Activated CD8-positive, alpha-beta memory T cell treated with anti-CD3 and anti-CD28 coated beads, Interleukin-2, amount 50 U/mL, for 1 hour (primary cell): ENCODE results near the gene COMMD4.
A peak's percentile ranks its signal among the peaks of the same experiment; 100 is the strongest.

Experiments
- DNase-seq: peaks from one replicate; pipeline ENCODE4 v3.0.0-alpha.2; 2020; ENCODE audit errors: extremely low read depth

COMMD4 gene

DNA sequence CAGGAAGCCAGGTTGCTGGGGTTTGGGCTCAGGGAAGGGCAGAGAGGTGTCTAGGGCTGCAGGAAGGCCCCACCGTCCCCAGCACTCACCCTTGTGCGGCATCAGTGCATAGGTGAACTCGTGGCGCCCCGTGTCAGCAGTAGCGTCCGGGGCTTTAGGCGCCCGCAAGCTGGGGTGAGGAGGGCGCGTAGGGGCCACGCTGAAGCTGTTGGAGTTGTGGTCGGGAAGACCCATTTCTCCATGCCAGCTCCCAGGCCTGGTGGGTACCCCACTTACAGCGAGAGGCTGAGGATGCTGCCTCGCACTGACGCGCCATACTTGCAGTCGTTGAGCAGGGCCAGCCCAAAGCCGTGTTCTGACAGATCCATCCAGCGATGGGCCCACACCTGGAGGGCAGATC lies 20.7 kb downstream of the COMMD4 start:
- DNase-seq, result no peak

DNA sequence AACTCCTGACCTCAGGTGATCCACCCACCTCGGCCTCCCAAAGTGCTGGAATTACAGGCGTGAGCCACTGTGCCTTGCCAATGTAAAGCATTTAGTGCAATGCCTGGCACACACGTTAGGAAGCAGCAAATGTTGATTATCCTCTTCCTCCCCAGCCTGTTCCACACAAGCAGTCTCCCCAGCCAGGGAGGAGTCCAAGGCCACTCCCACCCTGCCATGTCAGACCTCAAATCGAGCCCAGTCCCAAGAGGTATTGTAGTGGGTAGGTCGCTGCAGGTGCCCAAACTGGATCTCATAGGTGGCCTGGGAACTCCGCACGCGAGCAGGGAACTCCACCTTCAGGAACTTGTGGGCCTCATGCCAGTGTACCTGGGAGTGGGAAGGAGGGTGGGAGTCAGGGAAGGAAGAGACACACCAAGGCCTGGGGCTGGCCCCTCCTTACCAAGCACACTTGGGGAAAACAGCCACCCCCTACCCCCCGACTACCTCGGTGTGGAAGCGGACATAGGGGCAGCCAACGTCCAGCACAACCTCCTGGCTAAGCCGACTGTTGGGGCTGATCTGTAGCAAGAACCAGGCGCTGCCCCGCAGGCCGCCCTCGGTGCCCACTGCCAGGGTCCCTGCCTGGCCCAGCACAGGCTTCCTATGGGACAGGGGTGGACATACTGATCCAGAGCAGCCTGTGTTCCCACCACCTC lies 22.3 kb downstream of the COMMD4 start:
- no peak for DNase-seq

DNA sequence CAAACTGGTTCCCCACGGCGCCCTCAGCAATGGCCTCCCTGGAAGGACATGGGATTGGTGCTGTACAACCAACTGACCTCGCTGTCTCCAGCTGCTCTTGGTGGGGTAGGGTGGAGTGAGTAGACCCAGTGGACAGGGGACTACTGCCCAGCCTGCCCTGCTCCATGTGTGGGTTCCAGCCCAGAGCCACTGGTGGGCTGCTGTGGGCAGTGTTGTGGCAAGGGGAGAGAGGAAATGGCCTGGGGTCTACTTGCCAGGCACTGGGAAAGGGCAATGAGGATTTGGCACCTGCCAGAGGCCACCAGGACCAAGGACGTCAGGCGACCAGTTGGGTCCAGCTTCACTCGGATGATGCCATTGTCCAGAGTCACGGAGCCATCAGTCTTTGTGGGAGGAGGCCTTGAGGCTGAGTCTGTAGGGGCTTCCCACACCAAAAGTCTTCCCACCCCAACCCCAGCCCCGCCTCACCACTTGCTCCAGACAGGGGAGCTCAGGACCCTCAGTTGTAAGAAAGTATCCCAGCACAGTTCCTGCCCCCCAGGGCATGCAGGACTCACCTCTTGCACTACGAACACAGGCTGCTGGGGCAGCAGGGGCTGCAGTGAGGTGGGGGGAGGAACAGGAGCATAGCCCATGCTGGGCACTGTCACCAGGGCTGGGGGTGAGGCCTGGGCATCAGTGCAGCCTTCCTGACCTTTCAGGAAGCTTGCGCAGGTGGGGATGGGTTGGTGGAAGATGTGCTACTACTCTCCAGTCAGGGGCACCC lies 23.1 kb downstream of the COMMD4 start:
- DNase-seq, result no peak

DNA sequence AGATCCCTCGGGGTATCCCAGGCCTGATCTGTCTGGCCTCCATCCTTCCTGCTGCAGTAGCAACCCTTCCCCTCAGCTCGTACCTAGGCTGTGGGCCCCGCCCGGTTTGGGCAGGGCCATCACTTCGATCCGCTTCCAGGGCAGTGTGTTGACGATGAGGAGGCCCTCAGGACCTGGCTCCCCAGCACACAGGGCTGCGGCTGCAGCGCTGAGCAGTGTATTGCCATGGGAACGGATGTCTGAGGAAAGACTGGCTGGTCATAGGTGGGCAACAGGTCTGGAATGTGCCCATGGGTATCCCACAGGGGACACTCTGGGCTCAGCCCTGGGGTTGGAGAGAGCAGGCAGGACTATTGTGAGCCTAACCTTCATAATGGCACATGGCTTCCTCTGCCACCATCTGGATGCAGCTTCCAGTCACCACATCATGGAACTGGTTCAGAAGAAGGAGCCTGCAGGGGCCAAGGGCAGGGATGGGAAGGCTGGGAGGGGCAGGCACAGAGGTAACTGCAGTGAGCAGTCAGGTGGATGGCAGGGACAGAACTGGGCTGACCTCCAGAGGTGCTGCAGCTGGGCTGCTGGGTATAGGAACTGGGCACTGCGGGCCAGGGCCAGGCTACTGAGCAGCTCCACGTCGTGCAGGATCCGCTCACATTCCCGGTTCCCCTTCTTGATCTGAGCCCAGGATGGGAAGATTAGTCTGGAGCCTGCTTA lies 23.8 kb downstream of the COMMD4 start:
- no peak for DNase-seq

DNA sequence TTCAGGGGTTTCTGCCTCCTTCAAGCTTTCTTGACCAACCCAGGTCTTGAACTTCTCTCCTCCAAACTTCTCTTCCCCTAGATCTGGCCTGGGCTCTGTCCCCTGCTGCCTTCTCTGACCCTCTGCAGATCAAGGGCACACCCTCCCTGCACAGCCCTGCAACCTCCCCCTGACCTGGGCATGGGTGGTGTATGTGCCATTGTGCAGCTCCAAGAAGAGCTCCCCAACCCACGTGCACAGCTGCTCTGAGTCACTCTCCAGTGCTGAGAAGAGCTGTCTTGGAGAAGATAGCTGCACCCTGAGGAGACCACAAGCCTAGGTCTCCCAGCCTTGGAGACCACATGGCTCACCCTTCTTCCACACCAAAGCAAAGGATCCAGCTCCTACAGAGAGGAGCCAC lies 24.5 kb downstream of the COMMD4 start:
- no peak for DNase-seq

DNA sequence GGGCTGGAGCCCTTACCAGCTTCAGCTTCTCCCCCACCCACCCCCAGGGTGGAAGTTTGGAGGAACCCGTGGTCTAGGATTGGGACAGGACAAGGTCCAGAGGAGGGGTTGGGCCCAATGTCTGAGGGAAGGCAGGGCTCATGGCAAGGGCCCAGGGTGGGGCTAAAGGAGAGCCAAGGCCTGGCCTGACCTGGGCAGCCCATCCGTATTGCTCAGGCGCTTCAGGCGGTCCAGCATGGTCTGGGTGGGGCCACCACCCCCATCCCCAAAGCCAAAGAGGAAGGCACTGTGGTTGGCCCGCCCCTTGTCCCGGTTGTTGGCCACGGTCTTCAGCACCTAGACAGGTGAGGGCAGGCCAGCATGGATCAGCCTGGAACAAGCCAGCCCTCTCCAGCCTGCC lies 25.0 kb downstream of the COMMD4 start:
- DNase-seq, result no peak

DNA sequence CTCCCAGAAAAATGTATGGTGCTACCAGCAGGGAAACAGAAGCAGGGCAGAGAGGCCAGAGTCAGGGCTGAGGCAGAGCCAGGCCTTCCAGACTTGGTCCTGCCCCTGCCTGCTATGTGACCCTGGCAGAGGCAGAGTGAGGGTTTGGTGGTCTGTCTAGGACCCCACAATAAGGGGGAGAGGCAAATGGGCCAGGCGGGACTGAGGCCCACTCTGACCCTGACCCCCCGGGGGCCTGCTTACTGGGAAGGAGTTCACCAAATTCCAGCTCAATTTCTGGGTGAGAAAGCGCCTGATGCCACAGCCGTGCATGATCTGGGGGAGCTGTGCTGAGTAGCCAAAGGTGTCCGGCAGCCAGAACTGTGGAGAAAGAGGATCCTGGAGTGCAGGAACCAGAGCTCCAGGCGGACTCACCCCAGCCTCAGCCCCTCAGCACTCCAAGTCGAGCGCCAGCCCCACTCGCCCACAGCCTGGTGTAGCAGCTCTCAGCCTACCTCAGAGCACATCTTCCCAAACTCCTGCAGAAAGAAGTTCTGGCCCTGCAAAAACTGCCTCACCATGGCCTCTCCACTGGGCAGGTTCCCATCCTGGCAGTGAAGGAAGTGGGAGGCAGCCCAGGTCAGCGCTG lies 25.6 kb downstream of the COMMD4 start:
- no peak for DNase-seq

DNA sequence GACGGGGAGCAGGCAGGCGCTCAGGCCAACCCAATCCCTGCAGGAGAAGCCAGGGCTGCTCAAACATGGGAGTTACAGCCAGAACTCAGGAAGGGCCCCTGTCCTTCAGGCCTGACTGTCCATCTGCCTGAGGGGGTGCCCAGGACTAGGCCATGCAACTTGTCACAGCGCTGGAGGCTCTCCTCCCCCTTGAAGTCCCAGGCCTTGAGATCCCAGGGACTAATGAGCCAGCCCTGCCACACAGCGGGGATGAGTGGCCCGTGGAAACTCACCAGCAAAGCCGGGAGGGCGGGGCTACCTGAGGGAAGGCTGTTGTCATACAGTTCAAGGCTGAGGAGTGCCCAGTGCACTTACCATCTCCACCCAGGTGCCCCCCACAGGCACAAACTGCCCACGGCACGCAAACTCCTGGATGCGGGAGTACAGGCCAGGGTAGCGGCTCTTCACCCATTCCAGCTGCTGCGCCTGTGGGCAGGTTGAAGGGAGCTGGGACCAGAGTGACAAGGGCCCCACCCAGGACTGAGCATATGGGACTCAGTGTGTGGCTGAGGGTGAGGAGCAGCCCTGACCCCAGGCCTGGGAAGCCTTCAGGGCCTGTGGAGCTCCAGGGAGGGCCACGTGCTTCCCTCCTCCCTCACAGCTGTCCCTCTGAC lies 26.3 kb downstream of the COMMD4 start:
- DNase-seq, result no peak

DNA sequence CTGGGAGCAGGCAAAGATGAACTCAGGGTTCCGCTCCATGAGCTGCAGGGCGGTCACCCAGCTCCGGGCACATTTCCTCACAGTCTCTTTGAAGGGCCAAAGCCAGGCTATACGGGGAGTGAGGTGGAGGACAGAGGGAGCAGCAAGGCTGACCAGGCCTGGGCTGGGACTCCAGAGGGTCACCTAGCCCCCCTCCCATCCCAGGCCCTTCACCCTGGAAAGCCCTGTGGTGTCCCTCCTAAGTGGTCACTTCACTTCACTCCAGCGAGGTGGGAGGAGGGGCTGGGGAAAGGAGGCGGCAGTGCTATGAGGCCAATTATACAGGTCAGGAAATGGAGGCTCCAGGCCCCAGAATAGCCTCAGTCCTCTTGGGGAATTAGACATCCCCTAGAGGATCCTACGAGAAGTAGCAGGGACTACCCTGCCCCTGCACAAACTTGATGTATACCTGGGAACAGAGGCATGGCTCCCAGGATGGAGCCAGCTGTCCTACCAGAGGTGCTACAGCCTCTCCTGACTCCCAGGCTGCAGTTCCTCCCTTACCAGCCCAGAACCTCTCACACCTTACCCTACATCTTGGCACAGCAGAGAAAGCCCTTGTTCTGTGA lies 26.9 kb downstream of the COMMD4 start:
- DNase-seq, result no peak

DNA sequence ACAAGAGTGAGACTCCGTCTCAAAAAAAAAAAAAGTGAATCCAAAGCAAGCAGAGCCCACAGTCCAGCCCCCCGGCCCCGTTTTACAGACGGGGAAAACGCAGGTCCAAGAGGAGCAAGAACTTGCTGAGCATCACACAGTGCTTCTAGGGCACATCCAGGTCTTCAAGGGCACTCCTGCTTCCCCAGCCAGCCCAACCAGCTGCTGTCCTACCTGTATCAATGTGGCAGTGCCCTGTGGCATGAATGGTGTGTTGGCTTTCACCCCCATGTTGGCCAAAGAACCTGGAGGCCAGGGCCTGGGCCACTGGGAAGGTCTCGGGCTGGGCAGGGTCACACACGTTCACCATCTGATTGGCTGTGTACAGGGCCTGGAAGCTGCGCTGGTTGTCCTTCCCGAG lies 27.9 kb downstream of the COMMD4 start:
- no peak for DNase-seq

DNA sequence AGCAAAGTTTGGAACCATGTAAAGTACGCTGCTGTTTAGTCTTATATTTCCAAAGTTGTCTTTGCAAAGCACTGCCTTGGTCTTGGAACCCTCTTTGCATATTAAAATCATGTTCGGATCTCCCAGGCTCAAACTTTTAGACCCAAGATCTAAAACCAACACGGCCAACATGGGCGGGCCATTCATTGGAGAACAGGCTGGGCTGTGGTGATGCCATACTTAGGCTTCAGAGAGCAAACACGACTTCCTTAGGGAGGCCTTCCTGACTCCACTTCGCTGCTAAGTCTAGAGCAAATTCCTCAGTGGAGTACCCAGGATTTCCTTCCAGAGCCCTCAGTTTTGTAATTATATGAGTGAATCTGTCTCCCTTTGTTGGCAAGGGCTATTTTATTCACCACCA lies 29.0 kb downstream of the COMMD4 start:
- DNase-seq, result no peak

DNA sequence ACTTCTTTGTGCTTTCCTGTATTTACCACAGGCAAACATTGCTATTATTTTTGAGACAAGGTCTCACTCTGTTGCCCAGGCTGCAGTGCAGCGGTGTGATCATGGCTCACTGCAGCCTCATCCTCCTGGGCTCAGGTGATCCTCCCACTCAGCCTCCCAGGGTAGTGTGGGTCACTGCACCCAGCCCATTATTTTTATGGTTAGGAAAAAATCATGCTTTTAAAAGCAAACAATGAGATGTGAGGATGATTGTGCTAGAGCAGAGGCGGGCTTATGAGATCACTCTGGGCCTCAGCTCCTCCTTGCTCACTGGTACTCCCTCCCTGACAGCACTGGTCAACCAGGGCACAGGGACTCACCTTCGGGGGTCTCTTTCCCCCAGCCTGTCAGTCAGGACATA lies 30.3 kb downstream of the COMMD4 start:
- DNase-seq, result no peak

DNA sequence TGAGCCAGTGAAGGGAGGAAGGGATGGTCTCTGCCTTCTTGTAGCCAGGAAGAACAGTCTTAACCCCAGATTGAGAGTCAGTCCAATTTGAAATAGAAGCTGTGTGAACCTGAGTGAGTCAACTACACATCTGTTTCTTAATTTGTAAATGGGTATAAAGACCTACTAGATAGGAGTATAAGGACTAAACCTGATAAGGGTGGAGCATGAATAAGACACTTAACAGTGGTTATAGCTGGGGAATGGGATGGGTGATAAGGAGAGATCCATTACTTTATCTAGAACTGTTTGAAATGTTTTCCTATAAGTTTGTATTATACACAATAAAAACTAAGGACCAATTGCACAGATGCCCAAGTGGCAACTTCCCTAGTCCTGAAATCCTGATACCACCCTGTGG lies 31.1 kb downstream of the COMMD4 start:
- DNase-seq, result no peak

DNA sequence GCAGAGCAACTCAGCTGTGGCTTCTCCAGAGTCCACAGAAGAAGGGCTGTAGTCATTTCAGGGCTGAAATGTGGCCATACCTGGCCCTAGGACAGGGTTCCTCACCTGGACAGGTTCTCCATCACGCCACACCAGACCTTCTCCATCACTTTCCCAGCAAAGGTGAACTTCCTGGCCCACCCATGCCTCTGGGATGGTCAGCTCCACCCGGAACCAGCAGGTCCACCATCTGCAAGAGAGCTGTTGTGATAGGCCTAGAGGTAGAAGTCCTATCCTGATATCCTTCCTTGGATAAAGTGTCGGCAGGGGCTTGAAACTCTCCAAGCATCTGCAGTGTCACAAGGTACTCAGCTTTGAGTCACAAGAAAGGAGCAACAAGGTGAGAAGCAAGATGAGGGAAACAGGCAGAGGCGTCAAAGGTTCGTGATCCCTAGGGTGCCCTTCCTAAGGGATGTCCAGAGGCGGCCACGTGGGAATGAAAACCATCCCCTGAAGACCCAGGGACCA lies 31.6 kb downstream of the COMMD4 start:
- DNase-seq, result no peak

DNA sequence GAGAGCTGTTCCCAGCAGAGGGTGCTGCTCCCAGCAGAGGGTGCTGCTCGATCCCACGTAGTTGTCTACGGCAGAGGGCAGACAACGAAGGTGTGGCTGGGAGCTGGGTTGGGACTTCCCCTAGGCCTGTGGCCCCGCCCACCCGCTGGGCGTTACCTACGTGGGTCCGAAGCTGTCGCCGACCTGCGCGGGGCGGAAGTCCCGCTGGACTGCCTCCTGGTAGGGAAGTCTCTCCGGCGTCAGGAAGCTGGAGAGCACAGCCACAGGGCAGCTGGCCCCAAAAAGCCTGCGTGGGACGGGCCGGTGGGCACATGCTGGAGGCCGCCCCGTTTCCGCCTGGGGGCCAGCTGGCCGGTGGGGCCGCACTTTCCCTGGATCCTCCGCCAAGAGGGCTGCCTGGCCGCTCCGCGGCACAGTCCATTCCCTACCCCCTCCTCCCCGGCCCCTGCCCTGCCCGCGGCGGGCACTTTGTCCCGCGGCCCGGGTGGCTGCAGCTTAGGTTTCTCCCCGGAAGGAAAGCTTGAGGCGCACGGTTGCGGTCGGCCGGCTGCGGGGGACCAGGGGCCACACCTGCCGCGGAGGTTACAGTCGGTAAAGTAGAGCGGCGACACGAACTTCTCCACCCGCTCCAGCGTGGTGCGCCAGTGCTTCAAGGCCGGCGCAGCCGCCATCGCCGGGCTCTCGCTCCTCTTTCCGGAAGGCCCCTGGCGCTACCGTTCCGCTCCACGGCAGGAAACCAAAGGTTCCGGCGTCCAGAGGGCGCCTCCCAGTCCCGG lies 32.2 kb downstream of the COMMD4 start, which contains the start of gene MAN2C1:
TSS of gene MAN2C1 (minus strand) at position 695 of the 776 bp plus-strand sequence. CDS start at position 671, 24 bp downstream.
- DNase-seq, result peak; percentile 74

DNA sequence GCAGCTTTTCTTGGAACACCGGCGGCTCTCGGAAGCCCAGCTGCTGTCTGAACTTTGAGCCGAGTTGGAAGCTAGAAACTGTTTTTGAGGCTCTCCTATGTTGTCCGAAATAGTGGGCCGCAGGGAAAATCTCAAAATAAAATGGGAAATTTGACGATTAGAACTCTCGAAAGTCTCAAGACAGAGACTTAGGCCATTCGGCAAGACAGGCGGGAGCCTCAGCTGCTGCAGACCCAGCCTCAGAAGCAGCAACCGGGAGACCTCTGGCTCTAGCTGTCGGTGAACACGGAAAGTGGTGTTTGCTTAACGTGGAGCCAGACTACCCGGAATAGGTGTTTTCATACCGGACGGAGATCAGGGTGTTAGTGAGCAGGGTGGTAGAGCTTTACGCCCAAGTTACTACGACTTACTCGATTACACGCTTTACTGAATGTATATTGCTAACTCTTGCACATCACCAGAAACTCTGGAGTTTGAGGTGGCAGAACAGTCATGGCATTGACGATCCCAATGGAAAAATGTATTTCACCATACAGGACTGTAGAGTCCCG lies 32.9 kb downstream of the COMMD4 start:
- DNase-seq, result no peak

DNA sequence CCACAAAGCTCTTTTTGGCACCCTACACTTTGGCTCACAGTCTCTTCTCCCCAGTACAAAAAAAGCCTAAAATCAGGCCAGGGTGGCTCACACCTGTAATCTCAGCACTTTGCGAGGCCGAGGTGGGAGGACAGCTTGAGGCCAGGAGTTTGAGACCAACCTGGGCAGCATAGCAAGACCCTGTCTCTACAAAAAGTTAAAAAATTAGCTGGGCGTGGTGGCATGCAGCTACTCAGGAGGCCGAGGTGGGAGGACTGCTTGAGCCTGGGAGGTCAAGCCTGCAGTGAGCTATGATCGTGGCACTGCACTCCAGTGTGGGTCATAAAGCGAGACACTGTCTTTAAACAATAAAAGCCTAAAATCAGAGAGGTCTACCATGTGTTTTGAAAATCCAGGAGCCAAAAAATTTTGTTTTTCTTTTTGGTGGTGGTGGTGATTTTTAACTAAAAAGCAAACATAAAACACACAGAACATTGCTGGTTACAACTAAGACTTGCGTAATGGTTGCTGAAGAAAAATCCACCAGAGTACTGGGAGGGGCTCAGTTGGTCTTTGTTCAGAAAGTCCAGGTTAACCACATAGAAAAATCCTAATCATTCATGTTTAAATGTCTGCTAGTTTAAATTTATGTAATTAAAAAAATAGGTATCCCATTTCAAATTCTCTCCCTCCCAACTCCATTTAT lies 34.2 kb downstream of the COMMD4 start:
- DNase-seq, result no peak

DNA sequence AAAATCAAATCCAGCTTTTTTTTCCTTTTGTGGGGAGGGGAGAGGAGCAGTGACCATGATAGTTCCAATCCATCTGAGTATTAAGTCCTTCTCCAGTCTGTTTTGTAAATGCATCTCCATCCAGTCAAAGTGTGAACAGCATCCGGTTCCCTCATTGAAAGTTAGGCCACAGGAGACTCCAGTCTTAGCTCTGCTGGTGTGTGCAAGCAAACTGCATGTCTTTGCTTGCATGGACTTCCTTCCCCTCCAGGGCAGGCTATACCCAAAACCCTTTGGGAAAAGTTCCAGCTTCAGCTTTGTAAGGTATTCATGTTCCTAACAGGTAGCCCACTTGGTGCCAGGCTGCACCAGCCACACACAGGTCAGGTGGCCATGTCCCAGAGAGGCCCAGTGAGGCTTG lies 35.6 kb downstream of the COMMD4 start:
- no peak for DNase-seq

DNA sequence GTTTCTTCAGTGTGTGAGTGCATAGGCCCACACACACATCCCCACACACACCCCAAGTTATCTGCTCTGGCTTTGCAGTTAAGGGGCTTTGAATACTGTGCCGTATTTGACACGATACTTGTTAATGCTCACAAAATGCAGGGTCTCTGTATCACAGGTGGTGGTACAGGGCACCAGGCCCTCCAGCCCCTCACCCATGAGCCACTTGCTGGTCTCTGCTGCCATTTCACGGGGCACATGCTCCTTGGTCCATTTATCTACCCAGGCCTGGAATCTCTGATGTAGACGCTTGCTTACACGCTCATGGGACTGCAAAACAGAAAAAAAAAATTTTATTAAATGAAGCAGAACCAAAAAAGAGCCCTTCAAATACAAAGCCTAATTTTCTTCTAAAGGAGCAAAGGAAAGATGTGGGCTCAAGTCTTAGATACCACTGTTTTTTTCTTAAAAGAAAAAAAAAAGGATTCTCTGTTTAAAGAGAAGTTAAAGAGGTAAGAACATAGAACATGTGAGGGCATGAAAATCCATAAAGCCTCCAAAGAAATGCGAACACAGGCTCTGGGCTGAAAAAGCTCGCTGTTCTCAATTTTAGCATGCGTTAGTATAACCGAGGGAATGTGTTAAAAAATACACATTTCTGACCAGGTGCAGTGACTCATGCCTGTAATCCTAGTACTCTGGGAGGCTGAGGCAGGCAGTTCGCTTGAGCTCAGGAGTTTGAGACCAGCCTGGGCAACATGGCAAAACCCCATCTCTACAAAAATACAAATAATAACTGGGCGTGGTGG lies 36.2 kb downstream of the COMMD4 start:
- no peak for DNase-seq
